ENCODE measurements around the gene DCBLD2.

The DCBLD2 gene

DNA sequence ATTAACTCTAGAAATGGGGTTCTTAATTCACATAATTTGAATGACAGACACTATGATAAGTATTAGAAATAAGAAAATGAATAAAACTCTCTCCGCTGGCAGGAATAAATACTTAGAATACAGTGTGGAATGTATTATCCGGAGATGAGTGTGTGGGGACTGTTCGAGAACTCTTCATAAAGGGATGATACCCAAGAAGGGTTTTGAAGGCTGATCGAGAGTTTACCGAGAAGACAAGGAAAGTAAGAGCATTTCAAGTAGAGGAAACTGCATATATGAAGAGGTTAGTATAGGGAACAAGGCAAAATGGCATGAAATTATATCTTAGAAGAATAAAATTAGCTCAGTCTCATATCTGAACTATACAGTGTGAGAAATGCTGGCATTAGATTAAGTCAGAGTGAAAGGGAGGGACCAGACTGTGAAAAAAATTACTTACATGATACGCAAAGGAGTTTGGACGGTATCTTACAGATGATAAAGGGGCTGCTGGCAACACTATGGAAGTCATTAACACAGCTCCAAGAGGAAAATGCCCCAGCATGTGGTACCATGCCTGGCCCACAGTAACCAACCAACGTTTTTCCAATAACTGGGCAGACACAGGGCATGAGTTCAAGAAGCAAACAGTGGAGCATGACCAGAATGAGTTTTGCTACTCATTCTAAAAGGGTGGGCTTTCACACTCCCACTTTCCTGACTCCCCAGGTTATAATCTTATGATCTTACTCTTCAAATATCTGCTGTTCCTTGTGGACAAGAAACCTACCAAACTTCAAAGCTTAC lies 6.5 kb downstream of the DCBLD2 start:
- Histone ChIP-seq H3K27ac (replicated peaks) (no peak overlapping the region), H3K4me3 (replicated peaks; ENCODE audit: insufficient read depth, low read length) (no peak overlapping the region), H3K27me3 (ENCODE audit: insufficient read depth, poor library complexity, severe bottlenecking) (no peaks in the 10 kb centered on the region)
- no peak for DNase-seq (ENCODE audit: low read depth in 1 of 2, low spot score in 1 of 2)
- no peak for TF ChIP-seq SPI1 (IDR thresholded peaks at IDR 0.05; ENCODE audit: borderline replicate concordance, low read depth)
- TF ChIP-seq, protein P1, sequence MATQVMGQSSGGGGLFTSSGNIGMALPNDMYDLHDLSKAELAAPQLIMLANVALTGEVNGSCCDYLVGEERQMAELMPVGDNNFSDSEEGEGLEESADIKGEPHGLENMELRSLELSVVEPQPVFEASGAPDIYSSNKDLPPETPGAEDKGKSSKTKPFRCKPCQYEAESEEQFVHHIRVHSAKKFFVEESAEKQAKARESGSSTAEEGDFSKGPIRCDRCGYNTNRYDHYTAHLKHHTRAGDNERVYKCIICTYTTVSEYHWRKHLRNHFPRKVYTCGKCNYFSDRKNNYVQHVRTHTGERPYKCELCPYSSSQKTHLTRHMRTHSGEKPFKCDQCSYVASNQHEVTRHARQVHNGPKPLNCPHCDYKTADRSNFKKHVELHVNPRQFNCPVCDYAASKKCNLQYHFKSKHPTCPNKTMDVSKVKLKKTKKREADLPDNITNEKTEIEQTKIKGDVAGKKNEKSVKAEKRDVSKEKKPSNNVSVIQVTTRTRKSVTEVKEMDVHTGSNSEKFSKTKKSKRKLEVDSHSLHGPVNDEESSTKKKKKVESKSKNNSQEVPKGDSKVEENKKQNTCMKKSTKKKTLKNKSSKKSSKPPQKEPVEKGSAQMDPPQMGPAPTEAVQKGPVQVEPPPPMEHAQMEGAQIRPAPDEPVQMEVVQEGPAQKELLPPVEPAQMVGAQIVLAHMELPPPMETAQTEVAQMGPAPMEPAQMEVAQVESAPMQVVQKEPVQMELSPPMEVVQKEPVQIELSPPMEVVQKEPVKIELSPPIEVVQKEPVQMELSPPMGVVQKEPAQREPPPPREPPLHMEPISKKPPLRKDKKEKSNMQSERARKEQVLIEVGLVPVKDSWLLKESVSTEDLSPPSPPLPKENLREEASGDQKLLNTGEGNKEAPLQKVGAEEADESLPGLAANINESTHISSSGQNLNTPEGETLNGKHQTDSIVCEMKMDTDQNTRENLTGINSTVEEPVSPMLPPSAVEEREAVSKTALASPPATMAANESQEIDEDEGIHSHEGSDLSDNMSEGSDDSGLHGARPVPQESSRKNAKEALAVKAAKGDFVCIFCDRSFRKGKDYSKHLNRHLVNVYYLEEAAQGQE (IDR thresholded peaks at IDR 0.05; ENCODE audit: insufficient replicate concordance, low read depth): no peak
- TF ChIP-seq, protein P2, sequence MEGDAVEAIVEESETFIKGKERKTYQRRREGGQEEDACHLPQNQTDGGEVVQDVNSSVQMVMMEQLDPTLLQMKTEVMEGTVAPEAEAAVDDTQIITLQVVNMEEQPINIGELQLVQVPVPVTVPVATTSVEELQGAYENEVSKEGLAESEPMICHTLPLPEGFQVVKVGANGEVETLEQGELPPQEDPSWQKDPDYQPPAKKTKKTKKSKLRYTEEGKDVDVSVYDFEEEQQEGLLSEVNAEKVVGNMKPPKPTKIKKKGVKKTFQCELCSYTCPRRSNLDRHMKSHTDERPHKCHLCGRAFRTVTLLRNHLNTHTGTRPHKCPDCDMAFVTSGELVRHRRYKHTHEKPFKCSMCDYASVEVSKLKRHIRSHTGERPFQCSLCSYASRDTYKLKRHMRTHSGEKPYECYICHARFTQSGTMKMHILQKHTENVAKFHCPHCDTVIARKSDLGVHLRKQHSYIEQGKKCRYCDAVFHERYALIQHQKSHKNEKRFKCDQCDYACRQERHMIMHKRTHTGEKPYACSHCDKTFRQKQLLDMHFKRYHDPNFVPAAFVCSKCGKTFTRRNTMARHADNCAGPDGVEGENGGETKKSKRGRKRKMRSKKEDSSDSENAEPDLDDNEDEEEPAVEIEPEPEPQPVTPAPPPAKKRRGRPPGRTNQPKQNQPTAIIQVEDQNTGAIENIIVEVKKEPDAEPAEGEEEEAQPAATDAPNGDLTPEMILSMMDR (IDR thresholded peaks at IDR 0.05; ENCODE audit: insufficient read depth, low read length): no peak
- TF ChIP-seq GABPA (IDR thresholded peaks at IDR 0.05; ENCODE audit: low read depth): no peak
- TF ChIP-seq POLR2AphosphoS5 (IDR thresholded peaks at IDR 0.05; ENCODE audit: low read depth): no peak

DNA sequence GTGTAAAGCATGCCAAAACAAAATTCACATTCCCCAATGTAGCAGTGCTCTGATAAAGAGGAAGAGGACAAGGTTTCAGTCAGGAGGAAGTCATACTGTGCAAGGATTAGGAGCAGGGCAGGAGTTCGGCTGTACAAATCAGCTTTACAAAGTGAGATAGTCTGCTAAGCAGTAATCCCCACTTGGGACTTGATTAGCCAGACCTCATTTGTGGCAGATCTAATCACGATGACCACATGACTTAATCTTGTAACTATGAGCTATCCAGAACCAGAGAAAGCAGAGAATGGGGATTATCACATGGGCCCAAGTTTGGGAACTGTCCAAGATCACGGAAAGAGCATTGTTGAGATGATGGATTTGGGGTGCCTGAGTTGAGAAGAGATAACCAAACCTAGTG lies 7.8 kb downstream of the DCBLD2 start:
- no peak for DNase-seq (ENCODE audit: low read depth in 1 of 2, low spot score in 1 of 2)
- H3K4me3 ChIP-seq (replicated peaks; ENCODE audit: insufficient read depth, low read length): no peak overlapping the region
- no peaks in the 10 kb centered on the region for H3K27me3 ChIP-seq (ENCODE audit: insufficient read depth, poor library complexity, severe bottlenecking)
- TF ChIP-seq GABPA (IDR thresholded peaks at IDR 0.05; ENCODE audit: low read depth) (no peak), POLR2AphosphoS5 (IDR thresholded peaks at IDR 0.05; ENCODE audit: low read depth) (no peak), SPI1 (IDR thresholded peaks at IDR 0.05; ENCODE audit: borderline replicate concordance, low read depth) (peak; percentile 83)
- TF ChIP-seq, protein P2 (IDR thresholded peaks at IDR 0.05; ENCODE audit: insufficient read depth, low read length): no peak
- TF ChIP-seq, protein P1 (IDR thresholded peaks at IDR 0.05; ENCODE audit: insufficient replicate concordance, low read depth): no peak
- H3K27ac ChIP-seq (replicated peaks): no peak overlapping the region

DNA sequence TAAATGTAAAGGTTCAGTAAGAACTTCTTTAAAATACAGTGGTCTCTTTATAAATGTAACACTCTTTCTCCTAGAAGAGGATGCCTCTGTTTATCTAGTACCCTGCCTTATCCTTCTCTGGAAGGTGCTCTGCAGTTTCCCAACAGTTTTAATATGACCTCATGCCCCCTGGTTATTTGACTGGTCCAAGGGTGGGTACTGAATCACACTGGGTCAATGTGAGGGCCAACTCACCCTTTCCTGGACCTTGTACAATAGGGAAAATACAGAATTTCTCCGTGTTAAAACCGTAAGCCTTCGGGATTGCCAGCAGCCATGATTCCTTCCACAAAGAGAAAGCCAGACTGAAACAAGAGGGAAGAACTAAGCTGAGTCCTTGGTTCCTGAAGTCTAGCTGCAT lies 9.2 kb downstream of the DCBLD2 start:
- H3K4me3 ChIP-seq (replicated peaks; ENCODE audit: insufficient read depth, low read length): no peak overlapping the region
- H3K27ac ChIP-seq (replicated peaks): no peak overlapping the region
- no peaks in the 10 kb centered on the region for H3K27me3 ChIP-seq (ENCODE audit: insufficient read depth, poor library complexity, severe bottlenecking)
- no peak for TF ChIP-seq GABPA (IDR thresholded peaks at IDR 0.05; ENCODE audit: low read depth)
- no peak for TF ChIP-seq POLR2AphosphoS5 (IDR thresholded peaks at IDR 0.05; ENCODE audit: low read depth)
- TF ChIP-seq, protein P2 (IDR thresholded peaks at IDR 0.05; ENCODE audit: insufficient read depth, low read length): no peak
- TF ChIP-seq, protein P1 (IDR thresholded peaks at IDR 0.05; ENCODE audit: insufficient replicate concordance, low read depth): no peak
- TF ChIP-seq SPI1 (IDR thresholded peaks at IDR 0.05; ENCODE audit: borderline replicate concordance, low read depth): no peak
- no peak for DNase-seq (ENCODE audit: low read depth in 1 of 2, low spot score in 1 of 2)
